Kidney (tissue), 14 donors: ENCODE measurements around the gene SEC22C. TPM values are rescaled to one million over a fixed set of nuclear protein-coding genes. Genes with fewer than 3 reads are reported as not detected.

Source experiments
- DNase-seq, 5 donors: peaks; one replicate each; pipeline ENCODE4 v3.0.0-alpha.2; 2013 to 2020
- FAIRE-seq: peaks from 2 replicates; lab custom pipeline; 2012; peaks lifted over from hg19 to GRCh38; lab: Jason Lieb, UNC
- H3K27ac ChIP-seq, 2 donors: one replicate each; pipeline ENCODE4 v1.7.0; 2013; ENCODE audit warnings: low read depth in 2 of 2, low read length in 2 of 2, inconsistent platforms in 1 of 2
- H3K27me3 ChIP-seq: one replicate; pipeline ENCODE4 v1.7.1; 2013; ENCODE audit warnings: low read length, inconsistent platforms; ENCODE audit not compliant: control insufficient read depth, insufficient read depth
- H3K36me3 ChIP-seq, 3 donors: one replicate each; pipeline versions ENCODE4 v1.7.0 to v1.7.1; 2013; ENCODE audit warnings: low read length in 3 of 3, control low read depth in 1 of 3, inconsistent platforms in 1 of 3; ENCODE audit not compliant: insufficient read depth in 3 of 3, control insufficient read depth in 2 of 3
- H3K4me1 ChIP-seq, 3 donors: one replicate each; pipeline versions ENCODE4 v1.7.0 to v1.7.1; 2013; ENCODE audit warnings: low read length in 3 of 3, inconsistent platforms in 1 of 3, low read depth in 1 of 3; ENCODE audit not compliant: control insufficient read depth in 2 of 3, insufficient read depth in 2 of 3
- H3K4me3 ChIP-seq, 3 donors: one replicate each; pipeline versions ENCODE4 v1.7.0 to v1.8.1; 2013; ENCODE audit warnings: low read length in 3 of 3, control low read depth in 1 of 3, inconsistent platforms in 1 of 3
- H3K9ac ChIP-seq, 3 donors: one replicate each; pipeline versions ENCODE4 v1.7.0 to v1.7.1; 2013; ENCODE audit warnings: low read length in 3 of 3, control low read depth in 1 of 3, inconsistent platforms in 1 of 3
- H3K9me3 ChIP-seq, 3 donors: one replicate each; pipeline versions ENCODE4 v1.7.0 to v1.7.1; 2013; ENCODE audit warnings: low read length in 3 of 3, control low read depth in 1 of 3, inconsistent platforms in 1 of 3; ENCODE audit not compliant: control insufficient read depth in 2 of 3, insufficient read depth in 1 of 3
- intact Hi-C: fragments of 100-400 bp; cut with DNase I; formaldehyde crosslinking; loops from one replicate; pipeline ENCODE4 v1.11.1; 2022
- polyA plus RNA-seq: library from polyadenylated mRNA; stranded (reverse); fragments of 350-450 nt; fragmentation: Illumina TruSeq; extraction: RNeasy Lipid Tissue Mini Kit (QIAGEN cat#74804); gene quantifications from one replicate; pipeline ENCODE4 v1.2.3, GENCODE V29; 2014; ENCODE audit warnings: low read depth, low replicate concordance; ENCODE audit not compliant: insufficient read depth
- total RNA-seq: library from RNA; stranded (reverse); fragmentation: NEBNext Ultra II Directional; extraction: Animal tissue kit (Norgen Biotek cat#: 25700); gene quantifications from one replicate; pipeline ENCODE4 v1.2.1, GENCODE V29; 2021
- TF ChIP-seq, protein P1 (sequence below): IDR thresholded peaks from 3 replicates; pipeline ENCODE4 v1.5.1; 2012; ENCODE audit warnings: mild to moderate bottlenecking, moderate library complexity, borderline replicate concordance; ENCODE audit not compliant: insufficient read depth; ENCODE audit errors: extremely low read depth
- donor health status: control.
- donor health status: control.
- donor health status: control.
- donor health status: control.
- donor health status: control.
- donor health status: DM: yes; HTN: yes; CAD: no.
- donor health status: Normal renal cell carcinoma (clear cell type).

Gene SEC22C
- total and polyA plus RNA-seq, 2 donors from 2014 or later = 32.8 to 43.6 TPM

DNA sequence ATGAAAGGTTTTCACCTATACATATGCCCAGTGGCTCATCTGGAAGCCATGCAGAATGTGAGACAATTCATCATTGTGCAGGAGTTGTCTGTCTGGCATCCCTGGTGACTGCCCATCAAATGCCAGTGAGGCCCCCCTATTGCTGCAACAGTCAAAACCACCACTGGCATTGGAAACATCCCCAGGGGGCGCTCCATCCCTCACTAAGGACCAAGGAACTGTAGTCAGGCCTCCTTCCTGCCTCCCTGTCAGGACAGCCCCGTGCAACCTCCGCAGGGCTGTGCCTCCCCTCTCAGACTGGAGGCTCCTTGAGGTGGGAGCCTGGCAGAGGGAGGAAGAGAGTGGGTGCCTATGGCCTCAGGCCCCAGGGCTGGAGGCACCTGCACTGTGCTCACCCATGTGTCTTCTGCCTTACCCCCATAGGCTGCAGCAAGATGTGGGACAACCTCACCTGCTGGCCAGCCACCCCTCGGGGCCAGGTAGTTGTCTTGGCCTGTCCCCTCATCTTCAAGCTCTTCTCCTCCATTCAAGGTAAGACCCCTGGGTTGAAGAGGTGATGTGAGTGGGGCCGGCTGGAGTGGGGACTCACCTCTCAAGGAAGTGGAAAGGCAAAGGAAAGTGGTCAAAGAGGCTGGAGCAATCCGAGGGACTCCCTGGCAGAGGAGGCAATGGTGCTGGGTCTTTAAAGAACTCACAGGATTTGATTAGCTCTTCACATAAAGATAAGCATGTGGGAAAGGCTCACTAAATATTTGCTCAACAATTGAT is 62.8 kb downstream of the SEC22C start:
- Histone ChIP-seq H3K9me3 (no peaks in the 10 kb centered on the region), H3K36me3 (no peaks in the 10 kb centered on the region), H3K4me1 (no peaks in the 10 kb centered on the region), H3K4me3 (no peak overlapping the region), H3K9ac (no peak overlapping the region), H3K27me3 (no peaks in the 10 kb centered on the region), H3K27ac (no peak overlapping the region)
- DNase-seq (peak in 1 of 5 donors; percentile 44), FAIRE-seq (no peak)
- TF ChIP-seq, protein P1, sequence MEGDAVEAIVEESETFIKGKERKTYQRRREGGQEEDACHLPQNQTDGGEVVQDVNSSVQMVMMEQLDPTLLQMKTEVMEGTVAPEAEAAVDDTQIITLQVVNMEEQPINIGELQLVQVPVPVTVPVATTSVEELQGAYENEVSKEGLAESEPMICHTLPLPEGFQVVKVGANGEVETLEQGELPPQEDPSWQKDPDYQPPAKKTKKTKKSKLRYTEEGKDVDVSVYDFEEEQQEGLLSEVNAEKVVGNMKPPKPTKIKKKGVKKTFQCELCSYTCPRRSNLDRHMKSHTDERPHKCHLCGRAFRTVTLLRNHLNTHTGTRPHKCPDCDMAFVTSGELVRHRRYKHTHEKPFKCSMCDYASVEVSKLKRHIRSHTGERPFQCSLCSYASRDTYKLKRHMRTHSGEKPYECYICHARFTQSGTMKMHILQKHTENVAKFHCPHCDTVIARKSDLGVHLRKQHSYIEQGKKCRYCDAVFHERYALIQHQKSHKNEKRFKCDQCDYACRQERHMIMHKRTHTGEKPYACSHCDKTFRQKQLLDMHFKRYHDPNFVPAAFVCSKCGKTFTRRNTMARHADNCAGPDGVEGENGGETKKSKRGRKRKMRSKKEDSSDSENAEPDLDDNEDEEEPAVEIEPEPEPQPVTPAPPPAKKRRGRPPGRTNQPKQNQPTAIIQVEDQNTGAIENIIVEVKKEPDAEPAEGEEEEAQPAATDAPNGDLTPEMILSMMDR = no peak
- intact Hi-C loops = no loop called here

DNA sequence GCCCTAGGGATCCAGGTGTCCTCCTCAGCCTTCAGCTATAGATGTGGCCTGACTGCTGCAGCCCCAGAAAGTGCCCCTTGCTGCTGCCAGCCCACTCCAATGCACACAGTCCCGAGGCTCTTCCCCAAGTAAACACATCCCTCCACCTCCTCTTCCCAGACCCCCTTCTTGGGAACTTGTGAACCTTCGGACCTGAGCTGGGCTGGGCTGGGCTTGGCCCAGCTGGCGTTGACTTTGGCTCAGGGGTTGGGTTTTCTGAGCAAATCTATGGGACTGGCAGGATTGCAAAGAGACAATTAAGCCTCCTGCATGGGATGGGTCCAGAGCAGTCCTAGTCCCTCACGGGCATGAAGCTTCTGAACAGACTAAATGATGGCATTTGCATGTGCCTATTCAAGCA is 64.7 kb downstream of the SEC22C start:
- DNase-seq = no peak
- no peaks in the 10 kb centered on the region for H3K36me3 ChIP-seq
- no peak overlapping the region for H3K4me3 ChIP-seq
- no peaks in the 10 kb centered on the region for H3K27me3 ChIP-seq
- intact Hi-C loops = no loop called here
- TF ChIP-seq, protein P1 = no peak
- no peak overlapping the region for H3K9ac ChIP-seq
- FAIRE-seq = no peak
- H3K9me3 ChIP-seq = no peaks in the 10 kb centered on the region
- H3K4me1 ChIP-seq = no peaks in the 10 kb centered on the region
- H3K27ac ChIP-seq = no peak overlapping the region

DNA sequence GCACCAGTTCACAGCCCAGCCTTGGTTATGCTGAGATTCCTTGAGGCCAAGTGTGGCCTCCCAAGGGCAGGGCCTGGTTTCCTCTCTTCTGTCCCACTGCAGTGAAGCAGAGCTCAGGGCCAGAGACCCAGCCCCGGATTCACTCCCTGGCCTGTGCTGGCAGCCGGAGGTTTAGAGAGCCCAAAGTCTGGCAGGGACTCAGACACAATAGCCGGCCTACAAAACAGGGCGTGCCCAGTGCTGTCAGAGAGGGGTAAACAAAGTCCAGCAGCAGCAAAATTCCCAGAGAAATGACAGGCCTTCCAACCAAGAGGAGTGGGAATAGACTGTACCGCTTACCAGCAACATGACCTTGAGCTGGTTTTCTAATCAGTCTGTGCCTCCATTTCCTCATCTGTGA is 65.3 kb downstream of the SEC22C start:
- Histone ChIP-seq H3K27me3 (no peaks in the 10 kb centered on the region), H3K9me3 (no peaks in the 10 kb centered on the region), H3K36me3 (no peaks in the 10 kb centered on the region), H3K4me3 (no peak overlapping the region), H3K27ac (no peak overlapping the region), H3K4me1 (no peaks in the 10 kb centered on the region), H3K9ac (no peak overlapping the region)
- intact Hi-C loops = no loop called here
- FAIRE-seq (no peak), DNase-seq (no peak)
- TF ChIP-seq, protein P1 = no peak
